Measurements from ENCODE around the gene LSAMP.
A peak's percentile ranks its signal among the peaks of the same experiment; 100 is the strongest.

LSAMP gene

DNA sequence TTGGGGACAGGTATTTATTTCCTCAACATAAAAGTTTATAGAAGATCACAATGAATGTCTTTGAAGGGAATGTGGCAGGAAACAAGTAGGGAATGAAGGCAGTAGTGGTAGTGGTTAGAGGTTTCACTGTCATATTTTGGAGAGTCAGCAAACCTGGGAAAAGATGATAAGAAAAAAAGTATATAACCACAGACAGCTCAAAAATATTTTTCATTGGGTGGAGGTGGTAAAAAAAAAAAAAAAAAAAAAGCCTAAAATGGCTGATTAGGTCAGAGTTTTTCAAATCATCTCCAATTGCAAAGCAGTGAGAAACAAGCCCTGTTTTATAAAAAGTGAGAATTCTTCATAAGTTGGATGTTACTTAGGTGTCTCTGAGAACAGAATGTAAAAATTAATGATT is 400.0 kb downstream of the LSAMP start:
- no peak for DNase-seq

GRCh38 chr3:116040152-116040551 is 405.1 kb downstream of the LSAMP start:
- no peak for DNase-seq

DNA sequence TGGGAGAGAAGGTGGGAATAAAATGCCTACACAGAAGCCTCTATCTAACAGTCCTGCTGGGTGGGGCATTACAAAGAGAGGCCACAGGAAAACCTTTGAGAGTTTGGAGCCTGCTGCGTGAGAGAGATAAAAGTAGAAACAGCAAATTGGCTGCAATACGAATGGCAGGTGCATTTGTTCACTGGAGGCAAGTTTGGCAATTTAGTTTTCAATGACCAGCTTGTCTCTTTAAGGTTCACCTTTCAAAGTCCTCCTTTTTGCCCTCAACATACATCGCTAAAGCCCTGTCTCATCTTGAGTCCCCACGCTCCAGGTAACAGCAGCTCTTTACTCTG is 405.7 kb downstream of the LSAMP start:
- no peak for DNase-seq

DNA sequence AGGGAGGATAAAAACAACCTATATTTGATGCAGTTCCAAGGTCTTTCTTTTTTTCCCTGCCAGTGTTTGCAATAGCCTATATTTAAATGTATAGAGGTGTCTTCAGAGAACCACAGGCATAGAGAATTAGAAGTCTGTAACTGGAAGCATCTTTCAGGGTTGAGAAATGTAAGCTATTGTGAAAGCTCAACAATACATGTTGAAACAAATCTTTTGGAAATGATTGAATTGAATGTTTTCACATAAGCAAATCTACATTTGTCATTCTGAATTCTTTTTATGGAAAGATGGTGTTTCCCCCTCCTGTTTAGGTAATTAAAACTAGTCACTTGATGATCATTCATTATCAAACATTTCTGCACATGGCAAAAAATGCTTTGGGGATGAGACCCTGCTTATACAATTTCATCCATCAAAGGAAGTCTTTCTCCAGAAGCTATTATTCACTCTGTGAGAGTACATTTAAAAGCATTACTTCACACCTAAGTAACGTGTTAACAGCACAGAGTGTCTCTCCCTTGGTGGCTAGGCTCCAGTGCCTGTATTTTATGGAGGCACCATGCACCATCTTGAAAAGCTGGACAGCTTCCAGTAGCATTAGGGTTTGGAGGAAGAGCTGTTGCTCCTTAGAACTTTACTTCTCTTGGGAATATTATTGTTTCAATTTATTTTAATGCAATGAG is 406.2 kb downstream of the LSAMP start:
- DNase-seq = no peak

DNA sequence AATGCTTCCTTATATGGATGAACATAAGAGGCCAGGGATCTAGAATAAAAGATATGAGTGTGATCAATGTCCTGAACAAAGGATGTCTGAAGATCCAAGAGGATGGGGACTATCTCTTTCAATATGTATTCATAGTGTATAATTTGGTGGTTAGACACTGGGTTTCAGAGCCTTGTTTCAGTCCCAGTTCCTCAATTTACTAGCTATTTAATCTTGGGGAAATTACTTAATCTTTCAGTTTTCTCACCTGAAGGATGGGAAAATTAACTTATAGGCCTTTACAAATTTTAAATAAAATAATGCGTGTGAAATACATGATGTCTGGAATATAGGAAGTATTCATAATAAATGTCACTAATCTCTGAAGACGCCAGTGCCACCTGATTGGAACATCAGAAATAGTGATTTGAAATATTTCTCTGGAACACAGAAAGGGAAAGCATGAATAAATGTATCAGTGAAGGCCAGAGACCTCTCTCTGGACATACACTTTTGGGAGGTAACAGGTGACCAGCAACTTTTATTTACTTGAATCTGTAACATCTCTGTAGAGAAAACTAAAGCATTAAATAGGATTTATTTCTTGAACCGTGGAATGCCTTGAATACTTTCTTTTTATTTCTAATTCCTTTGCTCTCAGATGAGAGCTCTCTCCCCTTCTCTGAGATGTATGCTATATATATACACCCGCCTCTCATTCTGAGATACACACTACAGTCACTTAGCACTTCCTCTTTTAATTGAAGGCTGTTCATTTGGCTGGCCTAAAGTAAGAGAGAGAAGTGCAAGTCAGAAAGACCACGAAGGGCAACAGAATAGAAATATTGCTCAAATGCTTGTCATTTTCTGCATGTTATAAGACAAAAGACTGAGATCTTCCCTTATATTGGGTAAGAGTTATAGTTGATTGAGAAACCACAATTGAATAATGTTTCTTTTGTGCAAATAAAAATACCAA is 407.1 kb downstream of the LSAMP start:
- no peak for DNase-seq

DNA sequence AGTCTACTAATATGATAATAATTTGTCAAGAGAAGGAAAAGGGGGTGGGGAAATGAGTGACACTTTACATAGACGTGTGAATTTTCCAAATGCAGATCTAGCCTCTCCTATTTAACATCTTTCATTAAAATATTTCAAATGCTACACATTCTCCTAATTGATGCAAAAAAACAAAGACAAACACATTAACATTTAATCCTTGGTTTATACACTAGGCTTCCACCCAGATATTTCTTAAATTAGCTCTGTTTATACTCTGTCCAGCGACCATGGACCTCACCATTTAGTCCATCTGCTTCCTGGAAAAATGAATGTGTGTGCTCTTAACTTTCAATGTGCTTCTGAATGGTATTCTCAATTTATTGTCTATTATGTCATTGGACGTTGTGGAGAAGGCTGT is 409.9 kb downstream of the LSAMP start:
- DNase-seq = no peak

GRCh38 chr3:116034794-116035193 is 410.5 kb downstream of the LSAMP start:
- DNase-seq = no peak

- no peak for DNase-seq
Observed at GRCh38 chr3:116034086-116034485, 411.2 kb downstream of the LSAMP start.

GRCh38 chr3:116033516-116033915 is 411.8 kb downstream of the LSAMP start:
- no peak for DNase-seq

DNA sequence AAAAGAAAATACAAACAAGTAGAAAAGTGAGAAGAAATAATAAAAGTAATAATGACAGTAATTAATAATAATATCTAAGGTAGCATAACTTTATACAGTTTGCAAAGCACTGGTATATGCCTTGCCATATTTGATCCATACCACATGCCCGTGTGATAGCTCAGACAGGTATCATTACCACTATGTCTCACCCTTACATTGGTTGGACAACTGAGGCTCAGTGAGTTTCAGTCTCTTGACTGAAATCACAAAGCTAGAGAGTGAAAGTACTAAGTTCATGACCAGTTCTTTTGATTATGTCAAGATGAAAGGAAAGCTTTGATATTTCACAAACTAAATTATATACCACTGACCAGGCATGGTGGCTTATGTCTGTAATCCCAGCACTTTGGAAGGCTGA is 413.1 kb downstream of the LSAMP start:
- no peak for DNase-seq

- DNase-seq = peak; percentile 1 to 5
Observed at GRCh38 chr3:116030131-116030850, 415.0 kb downstream of the LSAMP start.

- DNase-seq = no peak
Observed at GRCh38 chr3:116029266-116029665, 416.0 kb downstream of the LSAMP start.

DNA sequence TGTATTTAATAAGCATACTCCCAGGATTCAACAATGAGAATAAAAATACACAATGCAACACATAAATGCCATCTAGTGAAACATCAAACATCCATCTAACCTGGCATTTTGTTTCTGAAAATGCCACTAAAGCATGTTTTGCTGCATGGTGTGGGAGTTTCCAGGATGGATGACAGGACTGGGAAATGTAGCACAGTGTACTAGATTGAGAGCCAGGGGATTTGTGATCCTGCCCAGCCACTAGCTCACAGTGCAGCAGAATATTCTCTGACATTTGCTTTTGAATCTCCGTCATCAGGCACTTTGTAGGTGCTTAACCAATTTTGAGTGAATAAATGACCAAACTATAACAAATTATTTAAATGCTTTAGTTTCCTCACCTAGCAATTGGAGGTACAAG is 417.1 kb downstream of the LSAMP start:
- no peak for DNase-seq

GRCh38 chr3:116020989-116021388 is 424.3 kb downstream of the LSAMP start:
- DNase-seq = no peak

GRCh38 chr3:116020495-116020894 is 424.8 kb downstream of the LSAMP start:
- DNase-seq = no peak

DNA sequence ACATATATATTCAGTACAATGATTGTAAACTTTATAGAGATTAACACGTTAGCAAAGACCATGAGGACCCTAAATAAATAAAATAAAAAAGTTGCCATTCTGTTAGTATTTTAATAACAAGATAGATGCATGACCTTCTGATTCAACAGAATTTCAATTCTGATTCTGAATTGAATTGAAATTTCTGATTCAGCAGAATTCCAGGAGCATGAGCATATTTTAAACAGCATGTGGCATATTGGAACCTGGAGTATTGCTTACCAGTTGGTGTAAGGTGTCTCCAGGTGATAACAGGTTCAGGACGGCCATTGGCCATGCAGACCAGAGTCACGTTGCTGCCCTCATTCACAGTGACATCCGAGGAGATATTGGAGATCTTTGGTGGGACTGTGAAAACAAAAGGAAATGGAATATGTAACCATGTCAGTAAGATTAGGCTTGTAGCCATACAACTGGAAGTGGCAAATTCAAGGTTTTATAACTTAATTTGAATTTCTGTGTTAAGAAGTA is 426.0 kb downstream of the LSAMP start:
- no peak for DNase-seq

- no peak for DNase-seq
Observed at GRCh38 chr3:116018646-116019045, 426.6 kb downstream of the LSAMP start.

DNA sequence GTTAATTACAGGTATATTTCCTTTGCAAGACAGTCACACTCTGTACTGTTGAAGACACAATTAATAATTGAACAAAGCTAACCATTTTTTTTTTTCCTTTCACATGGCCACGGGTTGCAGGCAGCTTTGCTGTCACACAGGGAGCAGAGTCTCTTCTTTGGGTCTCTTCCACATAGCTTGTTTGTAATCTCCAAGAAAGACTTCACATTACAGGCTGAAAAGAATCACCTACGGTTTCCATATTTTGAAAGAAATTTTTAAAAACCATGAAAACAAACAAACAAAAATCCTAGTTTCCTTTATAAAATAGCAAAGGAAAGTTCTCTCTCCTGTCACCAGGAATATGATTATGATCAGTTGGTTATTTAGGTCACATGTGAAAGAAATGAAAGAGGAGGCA is 429.4 kb downstream of the LSAMP start:
- DNase-seq = no peak

DNA sequence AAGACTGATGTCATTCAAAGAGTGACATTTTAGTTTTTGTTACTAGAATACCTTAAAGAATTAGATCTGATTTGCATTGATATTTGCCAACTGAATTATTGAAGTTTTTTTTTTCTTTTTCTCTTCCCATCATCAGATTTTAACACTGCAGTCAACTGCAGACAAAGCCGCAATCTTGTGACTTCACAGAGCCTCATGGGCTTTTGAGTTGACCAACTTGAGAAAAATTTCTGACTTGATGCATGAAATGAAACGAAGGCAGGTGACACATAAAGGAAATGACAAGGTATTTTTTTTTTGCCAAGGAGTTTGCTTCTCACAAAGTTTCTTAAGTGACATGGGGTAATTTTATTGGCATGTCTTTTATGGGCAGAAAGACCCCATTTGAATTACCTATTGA is 438.3 kb downstream of the LSAMP start:
- DNase-seq = no peak

DNA sequence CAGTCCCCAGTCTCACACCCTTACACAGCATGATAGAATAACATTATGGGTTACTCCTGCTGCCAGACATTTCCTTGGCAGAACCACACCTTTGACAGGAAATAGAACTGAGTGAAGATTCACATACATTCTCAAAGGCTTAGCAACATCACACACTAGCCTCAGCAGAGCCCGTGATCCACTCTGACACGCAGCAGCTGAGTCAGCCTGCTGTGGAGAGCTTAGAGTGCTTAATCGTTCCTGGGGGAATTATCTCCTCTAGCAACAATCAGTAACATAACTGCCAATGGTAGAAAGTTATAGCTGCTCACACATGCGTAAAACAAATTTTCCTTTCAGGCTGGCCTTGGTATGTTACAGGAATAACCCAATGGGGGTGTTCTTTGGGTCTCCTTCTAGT is 439.9 kb downstream of the LSAMP start:
- DNase-seq = peak; percentile 29 to 47

GRCh38 chr3:116002235-116002634 is 443.1 kb downstream of the LSAMP start:
- DNase-seq = no peak

DNA sequence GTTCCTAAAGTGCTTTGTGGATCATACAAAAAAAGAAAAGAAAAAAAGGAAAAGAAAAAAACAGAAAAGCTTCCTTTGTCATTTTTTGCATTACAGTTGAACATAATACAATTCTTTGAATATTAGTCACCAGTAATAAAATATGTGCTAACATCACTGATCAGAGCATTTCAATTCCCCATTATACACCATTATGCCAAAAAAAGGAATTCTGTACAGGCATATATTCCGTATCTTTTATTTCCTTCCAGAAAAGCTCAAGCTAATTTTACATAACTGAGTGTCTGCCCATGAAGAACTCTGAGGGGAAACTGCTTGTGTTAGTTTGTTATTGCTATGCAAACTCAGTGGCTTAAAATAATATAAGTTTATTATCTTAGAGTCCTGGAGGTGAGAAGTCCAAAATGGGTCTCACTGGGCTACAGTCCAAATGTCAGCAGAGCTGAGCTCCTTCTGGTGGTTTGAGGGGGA is 444.1 kb downstream of the LSAMP start:
- DNase-seq = no peak

DNA sequence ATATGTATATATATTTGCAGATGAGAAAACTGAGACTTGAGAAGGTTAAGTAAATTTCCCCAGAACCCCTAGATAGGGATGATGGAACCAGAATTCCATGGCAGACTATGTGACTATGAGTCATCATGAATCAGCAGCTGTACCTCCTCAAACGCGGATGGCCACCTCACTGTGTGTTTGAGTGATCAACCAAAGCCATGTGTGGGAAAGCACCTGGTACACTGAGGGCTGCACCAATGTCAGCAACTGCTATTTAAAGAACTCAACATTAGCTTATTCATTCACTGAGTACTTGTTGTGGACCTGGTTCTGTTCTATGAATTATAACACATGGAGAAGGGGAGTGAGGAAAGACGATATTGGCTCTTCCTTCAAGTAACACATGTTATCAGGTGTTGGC is 445.0 kb downstream of the LSAMP start:
- DNase-seq = no peak
